GM18508 (cell line): ENCODE data around the gene ID1.
"Not testable (repeated sequence)": the region's sequence is repeated elsewhere in the genome, so short reads cannot be mapped to it uniquely, and the experiment has no call there.

Experiments used
- ATAC-seq: cut with Tn5 transposase; IDR thresholded peaks from one replicate; pipeline ENCODE4 v1.9.1; 2021; ENCODE audit warnings: moderate number of reproducible peaks; ENCODE audit not compliant: insufficient read depth, unreplicated experiment

ID1 gene

GRCh38 chr20:31572701-31573554 lies 32.2 kb upstream of the ID1 start:
- ATAC-seq: no peak

GRCh38 chr20:31573555-31574321 lies 31.4 kb upstream of the ID1 start:
- ATAC-seq: no peak

GRCh38 chr20:31574986-31575385 lies 30.1 kb upstream of the ID1 start:
- ATAC-seq: not testable (repeated sequence)

GRCh38 chr20:31576751-31577150 lies 28.3 kb upstream of the ID1 start:
- ATAC-seq: no peak

- no peak for ATAC-seq
Measured at GRCh38 chr20:31577194-31577593, 27.9 kb upstream of the ID1 start.

- no peak for ATAC-seq
Measured at GRCh38 chr20:31578448-31579138, 26.5 kb upstream of the ID1 start.

GRCh38 chr20:31579245-31579644 lies 25.8 kb upstream of the ID1 start:
- ATAC-seq: no peak

- not testable (repeated sequence) for ATAC-seq
Measured at GRCh38 chr20:31579941-31580651, 25.0 kb upstream of the ID1 start.

GRCh38 chr20:31580706-31581105 lies 24.4 kb upstream of the ID1 start:
- no peak for ATAC-seq

- no peak for ATAC-seq
Measured at GRCh38 chr20:31581391-31581790, 23.7 kb upstream of the ID1 start.

- ATAC-seq: no peak
Measured at GRCh38 chr20:31587545-31588389, 17.3 kb upstream of the ID1 start.

GRCh38 chr20:31590717-31591225 lies 14.3 kb upstream of the ID1 start:
- ATAC-seq: no peak

- ATAC-seq: no peak
Measured at GRCh38 chr20:31593221-31594001, 11.7 kb upstream of the ID1 start.

- no peak for ATAC-seq
Measured at GRCh38 chr20:31594002-31594557, 11.0 kb upstream of the ID1 start.

- ATAC-seq: no peak
Measured at GRCh38 chr20:31594558-31595379, 10.3 kb upstream of the ID1 start.

GRCh38 chr20:31595380-31595653 lies 9.8 kb upstream of the ID1 start:
- ATAC-seq: no peak

- ATAC-seq: no peak
Measured at GRCh38 chr20:31595654-31596411, 9.3 kb upstream of the ID1 start.
